ENCODE measurements around the gene PARD3B. TPM values are rescaled to one million over a fixed set of nuclear protein-coding genes. Genes with fewer than 3 reads are reported as not detected.

PARD3B gene
- total and polyA plus RNA-seq, 10 of the 15 experiments (the other 5 are each of a cell fraction or from before 2014, with no cell fraction given) = 0.01 to 0.54 (median 0.07) TPM; not detected in 7

GRCh38 chr2:205501826-205502225 lies 956.6 kb downstream of the PARD3B start (continued):
- TF ChIP-seq ATF2 (IDR thresholded peaks at IDR 0.05; ENCODE audit: low read length) (no peak), SP1 (IDR thresholded peaks at IDR 0.05; ENCODE audit: low read depth, low read length) (no peak), MLLT1 (IDR thresholded peaks at IDR 0.05) (no peak), NRF1 (conservative IDR thresholded peaks at IDR 0.05; ENCODE audit: low read depth, low read length) (no peak), TCF3 (IDR thresholded peaks at IDR 0.05; ENCODE audit: borderline replicate concordance, insufficient read depth, low read depth, low read length) (no peak), MXI1 (IDR thresholded peaks at IDR 0.05; ENCODE audit: low read depth, low read length) (no peak), PAX8 (IDR thresholded peaks at IDR 0.05) (no peak), FOXK2 (IDR thresholded peaks at IDR 0.05) (no peak), PML (IDR thresholded peaks at IDR 0.05; ENCODE audit: low read length) (no peak), YBX1 (IDR thresholded peaks at IDR 0.05) (no peak), NFYB (IDR thresholded peaks at IDR 0.05; ENCODE audit: insufficient read depth, low read depth, low read length) (no peak), NKRF (conservative IDR thresholded peaks at IDR 0.05) (no peak), TCF7 (IDR thresholded peaks at IDR 0.05; ENCODE audit: borderline replicate concordance) (no peak)
